KMS-11 (cell line): ENCODE data around the gene SINHCAF.

Source experiments
- H2AFZ ChIP-seq: fragments of 200-600 bp; sonication (generic); 2 replicates; pipeline ENCODE4 v1.6.1; 2016; ENCODE audit warnings: antibody characterized with exemption, mixed run types, low read depth
- H3K27ac ChIP-seq: fragments of 200-600 bp; sonication (generic); 2 replicates; pipeline ENCODE4 v1.6.1; 2016; ENCODE audit warnings: mild to moderate bottlenecking, mixed run types
- H3K27me3 ChIP-seq: fragments of 200-600 bp; sonication (generic); 2 replicates; pipeline ENCODE4 v1.6.1; 2017; ENCODE audit warnings: mild to moderate bottlenecking, low read depth, mixed run types, moderate library complexity; ENCODE audit not compliant: insufficient read depth
- H3K36me3 ChIP-seq: fragments of 200-600 bp; sonication (generic); 2 replicates; pipeline ENCODE4 v1.6.1; 2017; ENCODE audit warnings: mild to moderate bottlenecking, mixed run types; ENCODE audit not compliant: insufficient read depth
- H3K4me1 ChIP-seq: fragments of 200-600 bp; sonication (generic); 2 replicates; pipeline ENCODE4 v1.6.1; 2016; ENCODE audit warnings: mild to moderate bottlenecking, low read depth, mixed run types; ENCODE audit not compliant: poor library complexity, severe bottlenecking
- H3K4me2 ChIP-seq: fragments of 200-600 bp; sonication (generic); 2 replicates; pipeline ENCODE4 v1.7.0; 2016; ENCODE audit warnings: mild to moderate bottlenecking, mixed run types
- H3K4me3 ChIP-seq: fragments of 200-600 bp; sonication (generic); IDR thresholded peaks from 2 replicates; pipeline ENCODE4 v1.6.1; 2017; ENCODE audit warnings: low read depth, low read length, mixed read lengths; ENCODE audit not compliant: insufficient read depth
- H3K79me2 ChIP-seq: fragments of 200-600 bp; sonication (generic); 2 replicates; pipeline ENCODE4 v1.6.1; 2016; ENCODE audit warnings: low read depth, mixed run types; ENCODE audit not compliant: insufficient read depth
- H3K9ac ChIP-seq: fragments of 200-600 bp; sonication (generic); 2 replicates; pipeline ENCODE4 v1.6.1; 2016; ENCODE audit warnings: mild to moderate bottlenecking, mixed run types
- H4K20me1 ChIP-seq: fragments of 200-600 bp; sonication (generic); 2 replicates; pipeline ENCODE4 v1.6.1; 2016; ENCODE audit warnings: mild to moderate bottlenecking, mixed run types; ENCODE audit not compliant: insufficient read depth
- CTCF ChIP-seq: fragments of 200-600 bp; sonication (generic); conservative IDR thresholded peaks from 2 replicates; pipeline ENCODE4 v1.6.1; 2017; ENCODE audit warnings: low read depth, mild to moderate bottlenecking, antibody characterized with exemption, low read length, moderate library complexity, mixed read lengths

SINHCAF gene

GRCh38 chr12:31280183-31280582 lies 45.8 kb downstream of the SINHCAF start:
- no peak overlapping the region for H2AFZ ChIP-seq
- H3K9ac ChIP-seq, result no peak overlapping the region
- H3K27ac ChIP-seq, result no peak overlapping the region
- H3K36me3 ChIP-seq, result no peaks in the 10 kb centered on the region; the same call in 1 of the 2 replicates
- no peaks in the 10 kb centered on the region for H4K20me1 ChIP-seq
- H3K79me2 ChIP-seq, result no peaks in the 10 kb centered on the region
- no peak for TF ChIP-seq CTCF
- no peaks in the 10 kb centered on the region for H3K4me1 ChIP-seq
- no peak overlapping the region for H3K4me2 ChIP-seq
- H3K4me3 ChIP-seq, result no peak overlapping the region
- H3K27me3 ChIP-seq, result no peaks in the 10 kb centered on the region

DNA sequence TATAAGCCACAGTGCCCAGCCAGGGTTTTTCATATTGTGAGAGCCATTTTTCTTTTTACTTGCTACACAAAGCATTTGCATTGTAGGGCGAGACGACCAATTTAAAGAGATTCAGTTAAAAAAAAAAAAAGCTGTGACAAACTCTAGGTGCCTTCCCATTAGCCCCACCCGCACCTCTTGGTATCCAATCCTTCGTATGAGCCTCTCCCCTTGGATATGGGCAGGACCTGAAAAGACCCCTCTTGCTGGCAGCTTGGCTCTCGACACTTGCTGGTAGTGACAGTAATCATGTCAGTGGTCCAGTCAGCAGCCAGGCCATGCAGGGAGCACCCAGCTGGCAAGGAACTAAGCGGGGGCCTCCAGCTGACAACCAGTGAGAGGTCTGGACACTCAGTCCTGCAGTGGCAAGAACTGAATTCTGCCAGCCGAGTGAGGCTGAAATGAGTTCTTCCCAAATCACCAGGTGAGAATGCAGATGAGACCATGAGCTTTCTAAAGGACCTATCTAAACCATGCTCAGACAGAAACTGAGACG lies 46.5 kb downstream of the SINHCAF start:
- H3K4me1 ChIP-seq, result no peaks in the 10 kb centered on the region
- H4K20me1 ChIP-seq, result no peaks in the 10 kb centered on the region
- H3K4me3 ChIP-seq, result no peak overlapping the region
- no peaks in the 10 kb centered on the region for H3K79me2 ChIP-seq
- H3K27me3 ChIP-seq, result no peaks in the 10 kb centered on the region
- no peak overlapping the region for H3K9ac ChIP-seq
- TF ChIP-seq CTCF, result no peak
- no peak overlapping the region for H3K4me2 ChIP-seq
- no peaks in the 10 kb centered on the region; the same call in 1 of the 2 replicates for H3K36me3 ChIP-seq
- no peak overlapping the region for H2AFZ ChIP-seq
- H3K27ac ChIP-seq, result no peak overlapping the region

DNA sequence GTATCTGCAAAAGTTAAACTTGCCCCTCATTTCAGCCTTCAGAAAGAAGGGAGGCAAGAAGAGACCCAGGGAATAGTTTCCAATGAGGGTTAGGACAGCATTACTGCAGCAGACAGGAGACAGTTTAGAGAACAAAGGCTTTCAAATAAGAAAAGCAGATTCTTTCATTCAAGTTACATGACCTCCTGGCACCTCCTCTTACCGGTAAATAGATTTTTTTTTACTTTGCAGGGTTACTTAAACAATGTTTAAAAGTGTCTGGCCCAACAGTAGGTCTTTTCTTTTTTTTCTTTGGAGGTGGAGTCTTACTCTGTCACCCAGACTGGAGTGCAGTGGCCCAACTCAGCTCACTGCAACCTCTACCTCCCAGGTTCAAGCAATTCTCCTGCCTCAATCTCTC lies 47.1 kb downstream of the SINHCAF start:
- H3K79me2 ChIP-seq, result no peaks in the 10 kb centered on the region
- H2AFZ ChIP-seq, result no peak overlapping the region
- H3K4me1 ChIP-seq, result no peaks in the 10 kb centered on the region
- TF ChIP-seq CTCF, result no peak
- no peaks in the 10 kb centered on the region for H4K20me1 ChIP-seq
- H3K4me3 ChIP-seq, result no peak overlapping the region
- H3K27me3 ChIP-seq, result no peaks in the 10 kb centered on the region
- no peak overlapping the region for H3K9ac ChIP-seq
- H3K4me2 ChIP-seq, result no peak overlapping the region
- no peaks in the 10 kb centered on the region; the same call in 1 of the 2 replicates for H3K36me3 ChIP-seq
- H3K27ac ChIP-seq, result no peak overlapping the region

- TF ChIP-seq CTCF, result no peak
- H3K9ac ChIP-seq, result no peak overlapping the region
- no peaks in the 10 kb centered on the region for H4K20me1 ChIP-seq
- H3K79me2 ChIP-seq, result no peaks in the 10 kb centered on the region
- no peak overlapping the region for H3K4me3 ChIP-seq
- no peaks in the 10 kb centered on the region for H3K27me3 ChIP-seq
- no peak overlapping the region for H2AFZ ChIP-seq
- H3K36me3 ChIP-seq, result no peaks in the 10 kb centered on the region; the same call in 1 of the 2 replicates
- H3K27ac ChIP-seq, result no peak overlapping the region
- no peaks in the 10 kb centered on the region for H3K4me1 ChIP-seq
- no peak overlapping the region for H3K4me2 ChIP-seq
These were observed 47.5 kb downstream of the SINHCAF start for GRCh38 chr12:31278424-31278823.

GRCh38 chr12:31277081-31277480 lies 48.9 kb downstream of the SINHCAF start:
- Histone ChIP-seq H3K4me3 (no peak overlapping the region), H3K4me1 (no peaks in the 10 kb centered on the region), H3K36me3 (no peaks in the 10 kb centered on the region), H3K27me3 (no peaks in the 10 kb centered on the region), H3K79me2 (no peaks in the 10 kb centered on the region), H3K27ac (no peak overlapping the region), H3K9ac (no peak overlapping the region), H4K20me1 (no peaks in the 10 kb centered on the region), H2AFZ (no peak overlapping the region), H3K4me2 (no peak overlapping the region)
- TF ChIP-seq CTCF, result no peak
